Stimulated activated CD4-positive, alpha-beta T cell treated with anti-CD3 and anti-CD28 coated beads, TNF-alpha, amount 100 ng/mL, for 1 hour (primary cell): ENCODE measurements around the gene SRPK3.

Experiments used
- DNase-seq, 3 donors: peaks; one replicate each; pipeline ENCODE4 v3.0.0-alpha.2; 2020; ENCODE audit warnings: low read depth in 3 of 3, low spot score in 1 of 3

SRPK3 gene

DNA sequence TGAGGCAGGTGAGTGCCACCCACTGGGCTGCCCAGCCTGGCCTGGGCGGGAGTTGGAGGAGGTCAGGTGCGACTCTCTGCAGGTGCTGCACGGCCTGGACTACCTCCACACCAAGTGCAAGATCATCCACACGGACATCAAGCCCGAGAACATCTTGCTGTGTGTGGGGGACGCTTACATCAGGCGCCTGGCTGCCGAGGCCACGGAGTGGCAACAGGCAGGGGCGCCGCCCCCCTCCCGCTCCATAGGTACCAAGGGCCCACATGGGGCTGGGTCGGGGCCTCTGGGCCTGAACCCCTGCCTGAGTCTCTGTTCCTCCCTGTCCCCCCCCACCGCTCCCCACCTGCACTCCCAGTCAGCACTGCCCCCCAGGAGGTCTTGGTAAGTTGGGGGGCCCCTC, 2.0 kb downstream of the SRPK3 start:
- DNase-seq = no peak

DNA sequence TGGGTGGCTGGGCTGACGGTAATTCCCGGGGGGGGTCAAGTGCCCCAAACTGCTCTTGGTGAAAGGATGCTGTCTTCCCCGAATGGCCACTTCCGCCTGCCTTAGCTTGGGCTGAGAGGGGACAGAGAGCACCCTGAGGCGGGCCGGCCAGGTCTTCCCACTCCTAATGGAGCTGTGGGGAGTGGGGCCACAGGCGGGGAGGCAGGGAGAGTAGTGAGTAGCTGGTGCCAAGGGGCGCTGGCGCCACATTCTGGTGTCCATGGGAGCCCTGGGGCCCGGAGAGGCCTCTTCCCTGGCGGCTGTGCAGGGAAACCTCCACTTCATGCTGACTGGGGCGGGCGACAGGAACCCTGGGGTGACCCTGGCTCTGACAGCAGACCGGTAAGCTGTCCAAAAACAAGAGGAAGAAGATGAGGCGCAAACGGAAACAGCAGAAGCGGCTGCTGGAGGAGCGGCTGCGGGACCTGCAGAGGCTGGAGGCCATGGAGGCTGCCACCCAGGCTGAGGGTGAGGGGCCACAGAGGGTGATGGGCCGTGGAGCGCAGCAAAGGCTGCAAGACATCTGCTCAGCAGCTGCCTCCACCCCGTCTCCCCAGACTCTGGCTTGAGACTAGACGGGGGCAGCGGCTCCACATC, 2.7 kb downstream of the SRPK3 start:
- DNase-seq = no peak

DNA sequence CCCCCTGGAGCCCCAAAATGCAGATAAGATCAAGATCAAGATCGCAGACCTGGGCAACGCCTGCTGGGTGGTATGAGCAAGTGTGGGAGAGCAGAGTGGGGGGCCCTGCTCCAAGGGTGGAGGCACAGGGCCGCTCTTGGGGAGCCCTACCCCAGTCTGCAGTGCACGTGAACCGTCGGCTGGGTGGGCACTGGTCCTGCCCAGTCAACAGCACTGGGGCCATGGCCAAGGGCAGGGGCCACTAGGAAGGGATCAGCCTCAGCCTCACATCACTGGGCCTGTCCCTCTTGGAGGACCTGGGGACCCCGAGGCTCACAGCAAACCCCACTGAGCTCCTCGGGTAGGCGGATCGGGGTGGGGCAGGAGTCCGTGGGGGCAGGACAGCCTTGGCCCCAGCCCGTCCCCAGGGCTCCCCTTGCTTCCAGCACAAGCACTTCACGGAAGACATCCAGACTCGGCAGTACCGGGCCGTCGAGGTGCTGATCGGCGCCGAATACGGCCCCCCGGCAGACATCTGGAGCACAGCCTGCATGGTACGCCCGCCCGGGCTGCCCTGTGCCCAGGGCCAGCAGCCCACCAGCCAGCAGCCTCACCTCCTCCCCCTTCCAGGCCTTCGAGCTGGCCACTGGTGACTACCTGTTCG, 3.6 kb downstream of the SRPK3 start:
- no peak for DNase-seq

- no peak for DNase-seq
Observed at GRCh38 chrX:153786669-153787068, 5.8 kb downstream of the SRPK3 start.

DNA sequence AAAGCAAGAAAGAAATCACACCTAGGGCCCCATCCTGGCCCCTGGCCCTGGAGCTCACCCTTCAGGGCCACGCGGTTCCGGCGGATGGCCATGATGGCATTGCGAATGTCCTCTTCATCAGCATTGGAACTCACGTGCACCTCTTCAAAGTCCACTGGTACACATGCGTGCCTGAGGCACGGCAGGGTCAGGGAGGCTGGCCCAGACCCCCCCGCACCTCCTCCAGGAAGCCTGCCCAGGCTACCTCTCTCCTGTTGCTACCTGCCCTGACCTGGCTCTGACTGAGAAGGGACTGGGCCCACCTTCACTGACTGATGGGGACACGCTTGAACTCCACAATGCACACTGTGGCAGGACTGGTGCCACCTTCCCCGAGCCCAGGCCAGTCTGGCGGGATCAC, 8.8 kb downstream of the SRPK3 start:
- no peak for DNase-seq

- DNase-seq = no peak
Observed at GRCh38 chrX:153791104-153791852, 10.4 kb downstream of the SRPK3 start.

- no peak for DNase-seq
Observed at GRCh38 chrX:153792368-153792767, 11.5 kb downstream of the SRPK3 start.

DNA sequence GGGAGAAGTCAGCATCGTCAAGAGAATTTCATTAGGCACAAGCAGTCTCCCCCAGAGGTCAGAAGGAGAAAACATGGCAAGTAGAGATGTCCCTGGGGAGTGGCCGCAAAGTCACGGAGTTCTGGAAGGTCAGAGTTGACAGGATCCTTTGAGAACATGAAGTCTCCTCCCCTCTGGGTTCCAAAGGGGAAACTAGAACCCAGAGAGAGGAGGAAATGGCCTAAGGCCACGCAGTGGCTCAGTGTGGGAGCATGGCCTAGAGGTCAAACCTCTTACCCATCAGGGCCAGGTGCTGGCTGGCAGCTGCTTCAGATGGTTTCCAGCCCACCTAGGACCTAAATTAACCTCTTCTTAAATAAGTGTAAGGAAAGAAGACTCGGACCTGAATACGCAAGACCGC, 12.4 kb downstream of the SRPK3 start:
- no peak for DNase-seq

DNA sequence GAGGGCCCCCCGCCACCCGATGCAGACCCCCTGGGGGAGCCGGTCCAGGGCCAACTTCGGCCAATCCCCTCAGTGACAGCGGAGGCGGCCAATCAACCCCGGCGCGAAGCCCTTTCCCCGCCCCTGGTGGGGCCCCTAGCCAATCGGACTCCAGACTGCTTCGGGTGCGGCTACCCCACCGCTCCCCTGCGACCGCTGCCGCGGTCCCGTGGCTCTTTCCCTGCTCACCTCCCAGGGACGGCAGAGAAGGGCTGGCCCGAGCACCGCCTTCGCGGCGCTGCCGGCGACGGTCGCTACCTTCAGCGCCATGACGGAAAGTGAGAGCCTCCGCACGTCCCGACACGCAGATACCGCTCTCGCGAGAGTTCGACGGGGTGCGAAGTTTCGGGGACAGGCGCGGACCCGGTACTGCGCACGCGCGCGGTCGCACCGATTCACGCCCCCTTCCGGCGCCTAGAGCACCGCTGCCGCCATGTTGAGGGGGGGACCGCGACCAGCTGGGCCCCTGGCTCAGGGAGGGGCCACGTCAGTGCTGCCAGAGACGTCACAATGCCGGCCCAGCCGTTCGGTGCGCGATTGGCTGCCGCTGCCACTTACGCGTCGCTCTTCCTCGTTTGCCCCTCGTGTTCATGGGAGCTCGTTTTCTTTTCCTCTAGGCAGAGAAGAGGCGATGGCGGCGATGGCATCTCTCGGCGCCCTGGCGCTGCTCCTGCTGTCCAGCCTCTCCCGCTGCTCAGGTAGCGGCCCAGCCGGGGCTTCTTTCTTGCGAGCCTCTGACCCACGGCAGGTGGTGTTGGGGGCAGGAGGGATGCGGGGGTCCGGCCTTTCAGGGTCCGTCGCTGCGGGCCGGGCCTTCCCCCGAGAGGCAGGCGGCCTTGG, 13.4 kb downstream of the SRPK3 start, which contains the start of the genes IDH3G and SSR4:
IDH3G (minus strand) TSS at position 358 of the 879 bp plus-strand sequence; CDS start at position 309, 49 bp downstream.
SSR4 (plus strand) TSS at position 651 of the 879 bp plus-strand sequence; CDS start at position 671, 20 bp downstream.
- peak; percentile 81 to 90 (median 81) for DNase-seq

GRCh38 chrX:153794897-153795816, 14.3 kb downstream of the SRPK3 start:
- DNase-seq = peak in 1 of 3 donors; percentile 16

- no peak for DNase-seq
Observed at GRCh38 chrX:153797415-153798015, 16.7 kb downstream of the SRPK3 start.

DNA sequence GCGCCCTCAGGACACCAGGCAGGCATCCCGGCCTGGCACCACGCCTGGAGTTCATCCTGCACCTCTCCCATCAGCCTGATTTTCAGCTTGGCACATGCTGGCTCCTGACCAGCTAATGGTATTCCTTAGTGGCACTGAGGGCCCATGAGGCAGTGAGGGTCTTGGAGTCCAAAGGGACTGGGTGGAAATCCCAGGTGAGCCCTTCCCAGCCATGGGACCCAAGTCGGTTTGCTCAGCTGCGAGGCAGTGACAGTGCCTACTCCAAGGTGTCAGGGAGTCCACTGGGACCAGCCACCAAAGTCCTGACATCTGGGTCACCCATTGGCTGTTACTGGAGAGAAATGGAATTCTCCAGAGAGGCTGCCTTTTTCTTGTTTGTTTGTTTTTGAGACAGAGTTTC, 18.5 kb downstream of the SRPK3 start:
- no peak for DNase-seq

DNA sequence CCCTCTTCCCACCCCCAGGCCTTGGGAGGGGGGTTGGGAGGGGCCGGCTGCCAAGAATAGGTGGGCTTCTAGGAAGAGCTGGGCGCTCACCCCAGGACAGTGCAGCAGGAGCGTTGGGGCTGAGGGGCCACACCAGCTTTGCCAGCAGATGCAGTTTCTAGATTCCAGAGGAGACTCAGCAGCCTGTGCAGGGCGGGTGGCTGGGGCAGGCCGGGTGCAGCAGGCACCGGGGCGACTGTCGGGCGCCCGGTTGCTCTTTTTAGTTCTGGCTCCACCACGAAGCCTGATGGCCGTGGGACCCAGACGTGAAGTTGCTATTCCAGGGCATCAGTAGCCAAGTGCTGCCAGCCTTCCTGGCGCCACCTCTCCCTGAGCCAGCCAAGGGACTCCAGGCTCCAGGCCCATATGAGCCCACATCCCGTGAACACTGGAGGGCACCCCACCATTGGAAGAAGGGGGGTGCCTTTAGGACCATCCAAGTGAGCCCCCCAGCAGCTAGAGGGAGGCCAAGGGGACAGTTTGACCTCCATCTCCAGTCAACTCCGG, 19.4 kb downstream of the SRPK3 start:
- DNase-seq = no peak

DNA sequence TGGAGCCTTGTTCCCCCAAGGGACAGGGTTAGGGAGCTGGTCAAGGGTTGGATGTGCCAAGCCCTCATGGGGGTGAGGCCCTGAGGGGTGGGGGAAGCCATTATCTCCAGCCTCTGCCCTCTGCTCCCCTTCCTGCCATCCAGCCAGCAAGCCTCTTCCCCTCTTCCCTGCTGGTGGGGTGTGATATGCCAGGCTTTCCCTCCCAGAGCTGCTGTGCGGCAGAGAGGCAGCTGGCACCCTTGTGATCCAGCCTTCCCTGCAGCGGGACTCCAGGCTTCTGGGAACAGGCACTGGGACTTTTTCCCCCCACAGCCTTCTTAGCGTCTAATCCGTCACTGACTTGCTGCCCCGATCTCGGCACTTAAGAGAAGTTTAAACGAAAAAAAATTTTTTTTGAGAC, 19.9 kb downstream of the SRPK3 start:
- DNase-seq = no peak

DNA sequence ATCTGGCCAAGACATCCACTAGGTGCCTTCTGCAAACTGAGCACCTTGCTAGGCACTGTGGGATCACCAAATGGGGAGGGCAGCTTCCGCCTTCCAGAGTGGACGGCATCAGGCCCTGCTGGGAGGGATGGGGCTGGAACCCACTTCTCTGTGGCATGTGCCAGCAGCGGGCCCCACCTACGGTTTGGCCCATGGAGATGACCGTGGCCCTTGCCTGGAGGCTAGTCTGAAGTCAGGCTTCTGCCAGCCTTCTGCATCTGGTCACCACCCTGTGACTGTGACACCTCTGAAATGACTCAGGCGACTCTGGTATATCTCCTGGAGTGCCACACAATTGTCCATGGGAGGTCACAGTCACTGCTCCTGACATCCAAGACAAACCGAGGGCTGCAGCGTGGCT, 20.8 kb downstream of the SRPK3 start:
- DNase-seq = no peak

DNA sequence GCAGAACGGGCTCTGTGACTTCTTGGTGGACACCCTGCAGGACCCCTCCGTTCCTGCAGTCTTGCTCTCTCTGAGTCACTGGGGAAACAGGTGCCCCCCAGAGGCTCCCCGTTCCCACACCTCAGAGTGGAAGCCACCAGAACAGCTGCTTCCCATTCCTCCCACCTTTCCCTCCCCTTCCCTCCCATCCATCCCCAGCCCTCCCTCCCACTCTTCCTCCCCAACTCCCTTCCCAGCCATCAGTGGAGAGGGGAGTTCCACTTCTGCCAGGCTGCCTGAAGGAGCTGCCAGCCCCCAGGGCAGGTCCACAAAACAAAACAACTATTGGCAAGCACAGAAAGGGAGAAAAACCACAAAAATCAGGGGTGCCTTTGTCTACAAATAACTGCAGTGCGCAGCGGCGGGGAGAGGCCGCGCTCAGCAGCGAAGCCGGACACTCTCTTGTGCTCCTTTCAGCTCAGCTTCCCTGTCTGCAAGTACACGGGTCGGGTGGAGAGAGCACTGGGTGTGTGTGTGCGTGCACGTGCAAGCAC, 21.7 kb downstream of the SRPK3 start:
- DNase-seq = no peak

DNA sequence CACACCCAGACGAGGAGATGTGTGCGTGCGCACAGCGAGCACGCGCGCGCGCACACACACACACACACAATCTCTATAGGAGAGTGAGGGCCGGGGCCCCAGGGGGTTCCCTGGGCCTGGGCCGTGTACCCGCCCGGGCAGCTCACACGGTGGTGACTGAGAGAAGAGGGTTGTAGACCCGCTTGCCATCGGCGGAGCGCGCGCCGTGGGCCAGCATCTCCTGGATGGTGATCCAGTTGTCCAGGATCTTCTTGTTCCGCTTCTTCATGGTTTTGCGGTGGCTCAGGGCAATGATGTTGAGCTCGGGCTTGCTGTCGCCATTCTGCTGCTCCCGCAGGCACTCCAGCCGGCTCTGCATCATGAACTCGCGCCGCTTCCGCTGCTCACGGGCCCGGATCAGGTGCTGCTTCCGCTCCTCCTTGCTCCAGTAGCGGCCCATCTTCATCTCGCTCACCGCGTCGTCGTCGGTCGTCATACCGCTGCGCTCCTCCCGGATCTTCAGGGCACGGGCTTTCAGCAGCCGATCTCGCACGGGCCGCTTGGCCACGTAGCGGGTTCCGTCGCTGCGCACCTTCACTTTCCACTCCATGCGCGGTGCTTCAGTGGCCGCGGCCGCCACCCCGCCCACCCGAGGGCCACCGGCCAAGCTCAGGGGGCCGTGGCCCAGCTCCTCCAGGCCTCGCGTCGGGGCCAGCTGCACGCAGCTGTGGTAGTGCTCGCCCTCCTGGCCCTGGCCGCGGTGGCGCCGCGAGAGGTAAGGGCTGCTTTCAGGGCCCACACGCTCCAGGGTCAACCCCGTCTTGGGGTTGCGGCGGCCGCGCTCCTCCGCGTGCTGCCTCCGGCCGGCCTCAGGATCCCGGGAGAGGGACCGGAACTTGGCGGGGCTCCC, 22.6 kb downstream of the SRPK3 start:
- no peak for DNase-seq

DNA sequence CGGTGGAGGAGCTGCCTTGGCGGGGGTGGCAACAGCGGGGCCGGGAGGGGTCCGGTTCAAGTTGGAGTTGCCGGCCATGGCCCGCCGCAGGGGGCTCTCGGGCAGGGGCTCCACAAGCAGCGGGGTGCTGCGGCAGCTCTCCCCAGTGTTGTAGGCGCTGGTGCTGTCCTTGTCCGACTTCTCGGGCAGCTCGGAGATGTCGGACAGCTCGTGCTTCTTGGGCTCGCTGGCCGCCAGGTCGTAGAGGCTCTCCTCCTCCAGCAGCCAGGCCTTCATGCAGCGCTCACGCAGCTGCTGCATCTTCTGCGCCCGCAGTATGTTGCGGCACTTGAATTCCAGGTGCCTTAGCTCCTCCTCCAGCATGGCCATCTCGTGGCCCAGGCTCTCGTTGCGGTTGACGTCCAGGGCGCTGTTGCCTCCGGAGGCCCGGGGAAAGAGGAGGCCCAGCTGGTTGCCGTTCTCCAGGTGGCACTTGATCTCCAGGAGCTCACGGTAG, 23.3 kb downstream of the SRPK3 start:
- no peak for DNase-seq
